GM21723 (cell line): ENCODE data around the gene ANKRD34A.

Source experiments
- ATAC-seq: cut with Tn5 transposase; IDR thresholded peaks from one replicate; pipeline ENCODE4 v1.9.1; 2021; ENCODE audit warnings: mild to moderate bottlenecking, moderate library complexity; ENCODE audit not compliant: unreplicated experiment

Gene ANKRD34A

DNA sequence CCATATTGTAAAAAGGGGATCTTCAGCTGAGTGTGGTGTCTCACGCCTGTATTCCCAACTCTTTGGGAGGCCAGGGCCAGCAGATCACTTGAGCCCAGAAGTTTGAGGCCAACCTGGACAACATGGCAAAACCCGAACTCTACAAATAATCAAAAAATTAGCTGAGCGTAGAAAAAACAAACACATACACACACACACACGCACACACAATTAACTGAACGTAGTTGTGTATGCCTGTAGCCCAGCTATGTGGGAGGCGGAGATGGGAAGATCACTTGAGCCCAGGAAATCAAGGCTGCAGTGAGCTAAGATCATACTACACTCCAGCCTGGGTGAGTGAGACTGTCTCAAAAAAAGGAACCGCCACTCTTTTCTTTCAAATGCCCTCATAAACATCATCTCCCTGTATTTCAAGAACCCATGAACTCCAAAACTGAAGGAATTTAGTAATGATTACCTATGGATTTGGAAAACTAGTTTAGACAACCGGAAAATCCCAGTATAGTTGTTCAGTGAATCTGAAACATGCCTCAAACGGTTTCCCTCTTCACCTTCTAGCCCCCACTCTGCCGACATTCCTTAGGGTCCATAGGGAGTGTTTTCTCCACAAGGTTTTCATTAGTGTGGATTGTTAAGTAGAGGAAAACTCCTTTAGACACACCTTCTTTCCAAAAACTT, 27.5 kb upstream of the ANKRD34A start:
- ATAC-seq: no peak

DNA sequence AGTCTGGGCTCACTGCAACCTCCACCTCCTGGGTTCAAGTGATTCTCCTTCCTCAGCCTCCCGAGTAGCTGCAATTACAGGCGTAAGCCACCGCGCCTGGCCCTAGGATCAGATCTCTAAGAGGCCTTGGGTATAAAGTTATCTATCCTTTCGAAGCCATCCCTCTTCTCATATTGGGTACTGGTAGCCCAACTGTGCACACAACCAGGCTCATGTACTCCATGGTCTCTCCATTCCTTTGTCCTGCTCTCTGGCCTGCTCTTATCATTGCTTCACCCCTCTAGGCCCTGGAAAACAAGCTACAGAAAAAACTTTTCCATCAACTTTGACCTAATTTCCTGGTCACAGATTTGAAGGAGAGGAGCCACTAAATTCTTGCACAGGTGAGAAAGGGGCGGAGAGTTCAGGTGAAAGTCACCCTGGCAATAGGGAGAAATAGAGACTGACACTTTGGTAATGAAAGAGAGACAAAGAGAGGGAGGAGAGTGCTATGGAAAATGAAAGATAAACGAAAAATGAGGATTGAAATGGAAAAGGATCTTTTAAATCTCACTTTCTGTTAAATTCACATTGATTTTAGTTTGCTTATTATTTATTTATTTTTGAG, 26.0 kb upstream of the ANKRD34A start:
- no peak for ATAC-seq

DNA sequence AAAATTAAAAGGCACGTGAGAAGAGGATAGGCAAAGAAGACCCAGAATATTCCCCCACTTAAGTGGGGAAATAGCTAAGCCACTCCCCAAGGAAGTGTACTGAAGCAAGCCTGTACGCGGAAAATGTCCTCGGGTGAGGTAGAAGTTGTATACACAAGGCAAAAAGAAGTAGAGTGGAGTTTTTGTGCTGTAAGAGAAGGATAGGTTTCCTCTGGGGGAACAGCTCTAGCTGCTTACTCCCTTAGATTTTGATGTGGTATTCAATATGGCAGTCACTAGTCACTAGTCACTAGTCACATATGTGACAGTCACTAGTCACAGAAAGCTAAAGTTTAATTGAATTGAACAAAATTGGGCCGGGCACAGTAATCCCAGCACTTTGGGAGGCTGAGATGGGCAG, 24.4 kb upstream of the ANKRD34A start:
- no peak for ATAC-seq

DNA sequence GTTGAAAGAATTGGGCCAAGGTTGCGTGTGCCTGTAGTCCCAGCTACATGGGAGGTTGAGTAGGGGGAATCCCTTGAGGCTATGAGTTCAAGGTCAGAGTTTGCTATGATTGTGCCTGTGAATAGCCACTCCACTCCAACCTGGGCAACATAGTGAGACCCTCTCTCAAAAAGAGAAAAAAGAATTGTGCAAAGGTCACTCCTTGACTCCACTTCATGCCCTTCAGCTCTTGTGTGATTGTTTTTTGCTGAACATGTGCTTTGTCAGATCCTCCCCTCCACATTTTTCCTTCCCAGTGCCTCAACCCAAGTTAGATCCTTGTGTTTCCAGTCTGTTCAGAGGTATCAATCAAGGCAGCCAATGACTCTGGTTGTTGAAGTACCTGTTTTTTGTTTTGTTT, 23.6 kb upstream of the ANKRD34A start:
- ATAC-seq: no peak

DNA sequence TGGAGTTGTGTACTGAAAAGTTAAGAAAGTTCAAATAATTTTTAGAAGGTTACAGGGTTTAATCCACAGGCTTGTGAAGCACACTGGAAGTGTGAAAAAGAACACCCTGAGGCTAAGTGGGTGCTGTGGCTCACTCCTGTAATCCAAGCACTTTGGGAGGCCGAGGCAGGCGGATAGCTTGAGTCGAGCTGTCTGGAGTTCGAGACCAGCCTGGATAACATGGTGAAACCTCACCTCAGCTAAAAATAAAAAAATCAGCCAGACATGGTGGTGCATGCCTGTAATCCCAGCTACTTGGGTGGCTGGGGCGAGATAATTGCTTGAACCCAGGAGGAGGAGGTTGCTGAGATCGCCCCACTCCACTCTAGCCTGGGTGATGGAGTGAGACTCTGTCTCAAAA, 22.2 kb upstream of the ANKRD34A start:
- no peak for ATAC-seq

DNA sequence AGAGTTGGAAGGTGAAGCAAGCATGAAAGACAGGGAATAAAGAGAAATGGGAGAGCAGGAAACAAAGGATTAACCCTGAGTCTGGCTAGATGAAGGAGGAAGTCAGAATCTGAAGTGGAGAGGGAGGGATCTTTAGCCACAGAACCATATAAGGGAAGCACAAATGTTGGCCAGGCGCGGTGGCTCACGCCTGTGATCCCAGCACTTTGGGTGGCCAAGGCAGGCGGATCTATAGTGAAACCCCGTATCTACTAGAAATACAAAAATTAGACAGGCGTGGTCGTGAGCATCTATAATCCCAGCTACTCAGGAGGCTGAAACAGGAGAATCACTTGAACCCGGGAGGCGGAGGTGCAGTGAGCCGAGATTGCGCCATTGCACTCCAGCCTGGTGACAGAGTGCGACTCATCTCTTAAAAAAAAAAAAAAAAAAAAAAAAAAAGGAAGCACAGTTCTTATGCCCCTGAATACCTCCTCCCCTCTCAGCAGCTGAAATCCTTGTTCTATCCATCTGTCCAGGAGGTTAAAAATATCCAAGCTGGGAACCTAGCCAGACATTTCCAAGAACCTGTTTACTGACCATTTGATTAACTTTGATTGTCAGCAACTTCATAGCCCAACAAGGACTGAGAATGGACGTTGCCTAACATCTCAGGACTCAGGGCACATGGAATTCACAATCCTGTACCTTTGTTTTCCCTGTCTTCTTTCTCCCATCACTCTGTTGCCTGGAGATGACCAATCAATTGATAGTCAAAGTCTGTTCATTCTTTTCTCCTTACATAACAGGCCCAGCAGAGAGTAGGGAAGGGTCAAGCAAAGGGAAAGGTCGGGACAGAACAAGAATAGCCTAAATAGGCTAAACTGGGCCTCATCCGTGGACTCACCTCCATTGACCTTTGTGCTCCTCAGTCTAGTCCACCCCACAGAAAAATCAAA, 21.4 kb upstream of the ANKRD34A start:
- ATAC-seq: no peak

DNA sequence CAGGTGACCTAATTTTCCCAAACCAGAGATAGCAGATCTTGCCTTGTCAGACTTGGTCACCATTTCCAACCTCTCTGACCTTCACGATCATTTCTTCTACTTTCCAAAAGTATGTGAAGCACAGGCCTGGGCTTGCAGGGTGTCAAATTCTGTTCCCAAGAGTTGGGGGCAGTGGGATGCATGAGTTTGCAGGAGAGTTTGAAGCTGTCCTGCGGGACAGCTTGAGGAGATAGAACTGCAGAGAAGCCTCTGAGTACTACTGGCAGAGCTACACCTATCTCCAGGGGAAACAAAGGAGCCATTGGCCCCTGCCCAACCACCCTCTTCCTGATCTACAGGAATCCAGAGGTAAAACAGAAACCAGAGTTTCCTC, 20.7 kb upstream of the ANKRD34A start:
- ATAC-seq: no peak

DNA sequence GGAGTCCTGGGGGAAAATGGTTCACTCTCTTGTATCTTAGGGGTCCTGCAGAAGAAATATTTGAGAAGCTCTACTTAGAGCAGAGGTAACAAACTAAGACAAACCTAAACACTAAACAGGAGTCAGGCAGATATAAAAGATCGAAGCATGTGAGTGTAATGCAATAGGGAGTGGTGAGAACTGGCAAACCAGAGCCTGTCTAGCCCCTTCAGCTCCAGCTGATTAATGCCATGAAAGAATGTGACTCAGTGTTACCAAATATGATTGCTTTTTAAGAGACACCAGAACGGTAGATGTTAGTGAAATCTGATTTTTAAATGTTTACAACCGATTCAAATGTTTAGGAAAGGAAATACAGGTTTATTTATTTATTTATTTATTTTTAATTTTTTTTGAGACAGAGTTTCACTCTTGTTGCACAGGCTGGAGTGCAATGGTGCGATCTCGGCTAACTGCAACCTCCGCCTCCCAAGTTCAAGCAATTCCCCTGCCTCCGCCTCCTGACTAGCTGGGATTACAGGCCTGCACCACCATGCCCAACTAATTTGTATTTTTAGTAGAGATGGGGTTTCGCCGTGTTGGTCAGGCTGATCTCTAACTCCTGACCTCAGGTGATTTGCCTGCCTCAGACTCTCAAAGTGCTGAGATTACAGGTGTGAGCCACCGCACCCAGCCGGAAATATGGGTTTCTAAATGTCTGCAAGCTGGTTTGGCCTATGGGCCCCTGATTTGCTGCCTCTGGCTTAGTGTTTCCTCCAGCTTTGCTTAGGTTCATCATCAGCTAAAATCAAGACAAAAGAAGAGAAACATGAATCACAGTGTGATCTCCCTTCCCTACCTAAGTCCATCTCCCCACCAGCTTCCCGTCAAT, 19.8 kb upstream of the ANKRD34A start:
- ATAC-seq: no peak

DNA sequence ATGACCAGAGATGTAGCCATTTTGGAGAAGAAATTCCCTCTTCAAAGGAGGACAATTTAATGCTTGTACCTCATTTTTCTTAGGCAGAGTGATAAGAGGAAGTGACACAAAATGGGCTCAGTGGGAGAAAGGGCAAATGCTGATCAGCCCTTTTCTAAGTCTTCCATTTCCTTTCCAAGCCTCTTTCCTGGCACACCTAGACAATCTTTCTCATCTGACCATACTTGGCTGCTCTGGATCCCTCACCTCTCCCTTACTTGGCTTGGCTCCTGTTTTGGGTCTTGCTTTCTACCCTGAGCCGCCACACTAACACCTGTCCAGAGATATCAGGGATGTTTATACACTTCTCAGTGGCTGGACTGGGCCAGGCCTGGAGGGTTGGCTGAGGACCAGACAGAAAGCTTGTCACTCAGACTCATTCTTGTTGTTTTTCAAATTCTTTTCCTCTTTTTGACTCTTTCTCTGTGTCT, 18.9 kb upstream of the ANKRD34A start:
- no peak for ATAC-seq

DNA sequence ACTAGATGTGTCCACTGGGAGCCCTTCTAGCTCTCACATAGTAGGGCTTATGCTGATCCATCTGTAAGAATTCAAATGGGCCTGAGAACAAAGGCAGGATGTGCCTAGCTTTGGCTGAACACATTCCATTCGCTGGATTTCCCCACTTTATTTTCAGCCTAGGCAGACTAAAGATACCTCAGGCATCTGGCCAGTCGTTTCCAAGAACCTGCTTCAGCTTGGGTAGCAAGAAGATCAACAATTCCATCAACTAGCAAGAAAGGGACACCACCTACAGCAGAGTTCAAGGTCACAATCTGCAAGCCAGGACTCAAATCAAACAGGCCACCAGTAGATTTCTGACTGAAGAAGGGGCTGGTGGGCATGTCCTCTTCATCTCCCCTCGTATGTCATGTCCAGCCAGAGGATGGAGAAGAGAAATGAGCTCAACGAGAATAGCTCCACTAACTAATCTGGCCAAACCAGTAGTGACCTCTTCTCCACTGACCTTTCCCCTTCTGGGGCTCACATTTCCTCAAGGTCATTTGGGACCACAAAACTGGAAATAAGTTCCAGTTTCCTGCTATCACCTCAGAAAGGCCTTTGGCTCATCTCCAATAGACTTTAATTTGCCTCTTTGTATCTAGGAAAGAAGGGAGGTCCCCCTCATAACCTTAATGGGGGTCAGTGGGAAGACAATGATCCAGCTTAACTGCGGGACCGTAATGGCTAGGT, 17.8 kb upstream of the ANKRD34A start:
- ATAC-seq: no peak

DNA sequence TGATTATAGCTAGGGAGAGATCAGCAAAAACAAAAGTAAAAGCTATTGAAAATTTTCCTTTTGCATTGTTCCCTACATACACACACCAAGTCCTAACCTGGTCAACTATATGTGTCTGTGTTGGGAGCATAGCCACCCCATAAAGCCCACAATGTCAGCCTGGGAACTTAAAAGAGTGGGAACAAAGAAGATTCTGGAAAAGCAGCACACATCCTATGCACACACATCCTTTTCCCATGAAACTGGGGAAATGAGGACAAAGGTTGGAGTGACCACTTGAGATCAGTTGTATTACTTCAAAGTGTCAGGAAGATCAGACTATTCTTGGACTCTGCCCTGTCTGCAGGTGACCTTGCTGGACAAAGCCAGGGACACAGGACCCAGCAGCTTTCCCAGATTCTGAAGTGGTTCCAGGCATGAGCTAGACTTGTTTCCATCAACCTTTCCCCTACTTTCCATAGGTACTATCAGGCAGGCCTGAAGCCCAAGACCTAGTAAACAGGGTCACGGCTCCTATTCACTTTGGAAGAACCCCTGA, 16.2 kb upstream of the ANKRD34A start:
- ATAC-seq: no peak

DNA sequence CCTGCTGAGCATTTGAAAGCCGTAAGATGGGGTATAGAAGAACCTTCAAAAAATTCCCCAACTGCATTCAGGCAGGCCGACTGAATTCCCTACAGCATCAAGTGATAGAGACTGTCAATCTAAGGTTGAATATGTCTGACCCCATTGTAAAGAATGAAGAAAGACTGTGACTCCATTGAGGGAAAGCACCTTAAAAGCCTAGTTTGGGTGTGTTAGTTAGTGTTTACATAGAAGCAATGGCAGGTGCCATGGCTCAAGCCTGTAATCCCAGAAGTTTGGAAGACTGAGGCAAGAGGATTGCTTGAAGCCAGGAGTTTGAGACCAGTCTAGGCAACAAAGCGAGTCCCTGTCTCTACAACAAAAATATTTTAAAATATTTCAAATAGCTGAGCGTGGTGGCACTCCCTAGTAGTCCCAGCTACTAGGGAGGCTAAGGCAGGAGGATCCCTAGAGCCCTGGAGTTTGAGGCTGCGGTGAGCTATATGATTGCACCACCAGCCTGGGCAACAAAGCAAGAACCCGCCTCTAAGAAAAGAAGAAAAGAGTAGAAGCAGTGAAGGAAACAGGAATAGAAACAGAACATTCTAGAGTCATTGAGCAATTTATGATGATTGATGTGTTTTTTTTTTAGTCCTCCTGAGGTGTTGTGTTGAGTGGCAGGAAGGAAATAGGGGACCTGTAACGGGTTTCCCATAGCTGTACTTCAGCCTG, 15.5 kb upstream of the ANKRD34A start:
- peak; percentile 22 for ATAC-seq

DNA sequence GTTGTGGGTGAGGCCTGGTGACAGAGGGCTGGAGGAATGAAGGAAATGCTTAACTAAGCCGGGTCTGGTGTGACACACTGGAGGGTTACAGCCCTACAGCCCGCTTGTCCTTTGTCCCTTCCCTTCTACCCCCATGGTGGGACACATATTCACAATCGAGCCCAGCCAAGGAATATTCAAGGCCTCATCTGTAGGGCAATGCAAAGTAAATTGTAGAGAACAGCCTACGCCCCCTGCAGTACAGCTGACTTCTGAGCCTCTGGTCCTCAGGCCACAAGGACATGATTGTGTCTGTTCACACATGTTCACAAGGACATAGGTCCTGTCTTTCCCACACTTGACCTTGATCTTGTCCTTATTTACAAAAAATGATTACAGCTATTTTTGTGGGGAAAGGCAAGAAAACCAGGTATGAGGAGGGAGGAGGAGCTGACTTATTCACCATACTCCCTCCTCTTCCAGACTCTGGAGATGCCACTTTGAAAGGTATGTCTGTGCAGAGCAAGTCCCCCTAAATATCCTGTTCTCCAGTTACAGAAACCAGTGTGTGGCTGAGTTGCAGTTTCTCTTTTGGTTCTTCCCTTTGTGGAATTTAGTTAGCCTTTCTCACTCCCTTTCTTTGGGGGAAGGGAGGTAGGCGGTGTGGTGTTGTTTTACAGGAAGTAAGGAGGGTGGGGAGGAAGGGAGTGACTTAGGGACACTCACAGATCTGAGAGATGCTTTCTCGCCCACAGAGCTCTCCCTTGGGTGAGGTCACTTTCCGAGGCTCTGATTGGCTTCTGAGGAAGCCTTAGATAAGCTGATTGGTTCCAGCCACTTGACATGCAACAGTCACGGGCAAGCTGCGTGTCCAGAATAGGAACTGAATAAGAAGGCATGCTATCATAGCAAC, 14.7 kb upstream of the ANKRD34A start:
- ATAC-seq: peak; percentile 91

DNA sequence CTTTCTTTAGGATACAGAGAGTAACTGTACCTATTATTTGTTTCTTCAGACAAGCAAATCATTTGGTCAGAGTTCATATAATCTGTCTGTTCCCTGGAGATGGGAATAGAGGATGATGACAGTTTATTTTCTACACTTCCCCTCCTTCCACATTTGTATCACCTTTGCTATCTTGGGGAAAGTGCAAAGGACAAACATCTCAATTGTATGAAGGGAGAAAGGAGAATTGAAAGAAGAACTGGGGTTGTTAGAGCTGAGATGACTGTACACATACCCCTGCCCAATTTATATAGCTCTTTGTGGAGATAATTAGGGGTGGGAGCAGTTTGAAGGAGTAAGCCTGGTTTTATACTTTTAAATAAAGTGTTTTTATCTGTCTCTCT, 14.1 kb upstream of the ANKRD34A start:
- no peak for ATAC-seq

DNA sequence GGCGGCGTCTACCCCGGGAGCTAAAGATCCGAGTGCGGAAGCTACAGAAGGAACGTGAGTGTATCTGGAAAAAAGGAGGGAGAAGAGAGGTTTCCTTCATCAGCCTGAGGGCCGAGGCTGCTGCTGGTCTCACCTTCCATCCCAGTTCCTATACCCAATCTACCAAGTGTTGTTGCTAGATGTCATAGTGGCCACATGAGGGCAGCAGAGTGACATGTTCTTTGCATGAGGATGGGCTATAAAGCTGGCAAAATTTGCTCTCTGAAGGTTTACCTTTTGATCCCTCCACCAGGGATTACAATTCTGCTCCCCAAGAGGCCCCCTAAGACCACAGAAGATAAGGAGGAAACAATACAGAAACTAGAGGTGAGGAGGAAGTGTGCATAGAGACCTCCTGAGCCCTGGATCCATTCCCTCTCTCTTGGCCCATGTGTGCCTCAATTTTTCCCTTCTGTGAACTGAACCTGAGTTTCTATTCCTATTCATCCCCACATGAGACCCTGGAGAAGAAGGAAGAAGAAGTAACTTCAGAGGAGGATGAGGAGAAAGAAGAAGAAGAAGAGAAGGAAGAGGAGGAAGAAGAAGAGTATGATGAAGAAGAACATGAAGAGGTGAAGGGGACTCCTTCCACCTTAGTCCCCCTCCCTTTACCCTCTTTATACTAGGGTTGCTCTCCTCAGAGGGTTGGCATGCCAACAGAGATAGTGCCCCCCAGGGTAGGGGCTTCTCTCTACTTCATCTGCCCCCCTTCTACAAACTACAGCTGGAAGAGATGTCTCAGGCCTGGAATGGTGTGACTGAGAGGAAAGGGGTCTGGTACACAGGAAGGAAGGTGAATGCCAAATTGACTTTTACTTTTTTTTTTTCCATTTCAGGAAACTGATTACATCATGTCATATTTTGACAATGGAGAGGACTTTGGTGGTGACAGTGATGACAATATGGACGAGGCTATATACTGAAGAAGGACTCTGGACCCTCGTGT, 13.4 kb upstream of the ANKRD34A start:
- no peak for ATAC-seq

DNA sequence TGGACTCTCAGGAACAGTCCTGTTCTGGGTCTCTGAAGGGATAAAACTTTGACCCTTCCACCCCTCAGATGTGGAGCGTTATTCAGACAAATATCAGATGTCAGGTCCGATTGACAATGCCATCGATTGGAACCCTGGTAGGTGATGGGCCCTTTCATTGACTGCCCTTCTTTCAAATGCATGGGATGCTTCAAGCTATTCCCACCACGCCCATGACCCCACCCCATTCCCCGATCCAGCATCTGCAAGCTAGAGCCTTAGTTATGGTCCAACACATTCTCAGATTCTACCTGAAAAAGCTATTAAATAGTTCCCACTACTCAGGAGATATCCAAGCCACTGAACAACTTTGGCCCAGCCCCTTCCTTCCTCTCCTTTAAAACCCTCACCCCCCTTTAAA, 12.6 kb upstream of the ANKRD34A start:
- ATAC-seq: no peak

DNA sequence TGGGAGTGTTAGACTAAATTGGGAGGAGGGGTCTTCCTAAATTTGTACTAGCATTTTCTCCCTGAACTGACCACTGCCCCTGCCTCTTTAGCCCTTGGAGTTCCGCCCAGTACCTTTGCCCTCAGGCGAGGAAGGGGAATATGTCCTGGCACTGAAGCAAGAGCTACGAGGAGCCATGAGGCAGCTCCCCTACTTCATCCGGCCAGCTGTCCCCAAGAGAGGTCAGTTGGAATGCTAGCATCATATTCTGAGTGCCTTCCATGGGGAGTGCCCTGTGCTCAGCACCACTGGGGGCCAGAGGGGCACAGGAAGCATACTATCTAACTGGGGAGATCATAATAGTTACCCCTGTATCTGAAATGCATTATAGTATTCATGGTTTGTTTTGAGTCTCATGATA, 10.8 kb upstream of the ANKRD34A start:
- no peak for ATAC-seq
